Neural cell (in vitro differentiated cells): ENCODE data around the gene GTPBP2. TPM values are rescaled to one million over a fixed set of nuclear protein-coding genes. Genes with fewer than 3 reads are reported as not detected.
"Not testable (repeated sequence)": the region's sequence is repeated elsewhere in the genome, so short reads cannot be mapped to it uniquely, and the experiment has no call there.

ENCODE experiments used
- H2AFZ ChIP-seq: fragments of 200-600, 300-800 bp; sonication (generic), shearing (Covaris generic); 2 replicates; pipeline ENCODE4 v1.6.0; 2014; ENCODE audit warnings: low read depth, mild to moderate bottlenecking, antibody characterized with exemption, low read length, moderate library complexity
- H3F3A ChIP-seq: fragments of 200-600 bp; shearing (Covaris generic); 2 replicates; pipeline ENCODE4 v1.6.1; 2016; ENCODE audit warnings: mild to moderate bottlenecking, moderate library complexity, mixed read lengths, antibody characterized with exemption, low read length; ENCODE audit not compliant: insufficient read depth, poor library complexity, severe bottlenecking
- H3K27ac ChIP-seq: fragments of 200-600, 300-800 bp; sonication (generic), shearing (Covaris generic); 2 replicates; pipeline ENCODE4 v1.5.1; 2014; ENCODE audit warnings: mild to moderate bottlenecking, low read length, moderate library complexity
- H3K27me3 ChIP-seq: fragments of 300-800, 200-600 bp; sonication (generic), shearing (Covaris generic); 2 replicates; pipeline ENCODE4 v1.6.0; 2014; ENCODE audit warnings: mild to moderate bottlenecking, low read depth, low read length, moderate library complexity; ENCODE audit not compliant: insufficient read depth
- H3K36me3 ChIP-seq: fragments of 300-800, 200-600 bp; sonication (generic), shearing (Covaris generic); 2 replicates; pipeline ENCODE4 v1.5.1; 2014; ENCODE audit warnings: mild to moderate bottlenecking, antibody characterized with exemption, low read length, moderate library complexity; ENCODE audit not compliant: insufficient read depth
- H3K4me2 ChIP-seq: fragments of 300-800, 200-600 bp; sonication (generic), shearing (Covaris generic); 2 replicates; pipeline ENCODE4 v1.6.0; 2014; ENCODE audit warnings: mild to moderate bottlenecking, low read length
- H3K4me3 ChIP-seq: fragments of 300-800, 200-600 bp; sonication (generic), shearing (Covaris generic); 2 replicates; pipeline ENCODE4 v1.5.1; 2014; ENCODE audit warnings: mild to moderate bottlenecking, low read length, moderate library complexity
- H3K79me2 ChIP-seq: fragments of 200-600 bp; shearing (Covaris generic); replicated peaks from 2 replicates; pipeline ENCODE4 v1.6.0; 2014; ENCODE audit warnings: mild to moderate bottlenecking, low read length, moderate library complexity; ENCODE audit not compliant: insufficient read depth
- H3K9ac ChIP-seq: fragments of 300-800, 200-600 bp; sonication (generic), shearing (Covaris generic); 2 replicates; pipeline ENCODE4 v1.6.1; 2016; ENCODE audit warnings: mild to moderate bottlenecking, low read length, mixed read lengths
- H3K9me2 ChIP-seq: fragments of 200-600 bp; shearing (Covaris generic); 2 replicates; pipeline ENCODE4 v1.6.1; 2016; ENCODE audit warnings: mild to moderate bottlenecking, low read length, mixed read lengths; ENCODE audit not compliant: insufficient read depth
- H3K9me3 ChIP-seq: fragments of 200-600, 300-800 bp; sonication (generic), shearing (Covaris generic); 2 replicates; pipeline ENCODE4 v1.6.1; 2016; ENCODE audit warnings: mild to moderate bottlenecking, mixed run types, low read length, moderate library complexity, mixed read lengths
- H4K20me1 ChIP-seq: fragments of 200-600 bp; shearing (Covaris generic); 2 replicates; pipeline ENCODE4 v1.6.1; 2016; ENCODE audit warnings: mild to moderate bottlenecking, mixed run types; ENCODE audit not compliant: insufficient read depth
- CTCF ChIP-seq: fragments of 450-650 bp; IDR thresholded peaks from 2 replicates; pipeline ENCODE4 v1.5.1; 2014; ENCODE audit warnings: antibody characterized with exemption, mild to moderate bottlenecking, moderate library complexity; ENCODE audit not compliant: poor library complexity, severe bottlenecking
- EP300 ChIP-seq: fragments of 450-650 bp; conservative IDR thresholded peaks from 2 replicates; pipeline ENCODE4 v1.6.1; 2014; ENCODE audit warnings: antibody characterized with exemption, mild to moderate bottlenecking, moderate library complexity; ENCODE audit not compliant: poor library complexity, severe bottlenecking
- EZH2 ChIP-seq: fragments of 200-600, 300-800 bp; shearing (Covaris generic), sonication (generic); IDR thresholded peaks from 2 replicates; pipeline ENCODE4 v1.6.1; 2014; ENCODE audit warnings: antibody characterized with exemption, low read length, borderline replicate concordance, mild to moderate bottlenecking; ENCODE audit not compliant: insufficient read depth, poor library complexity, severe bottlenecking
- MXI1 ChIP-seq: fragments of 450-650 bp; conservative IDR thresholded peaks from 2 replicates; pipeline ENCODE4 v1.6.1; 2014; ENCODE audit warnings: antibody characterized with exemption, mild to moderate bottlenecking; ENCODE audit not compliant: poor library complexity, severe bottlenecking
- POLR2AphosphoS5 ChIP-seq: IDR thresholded peaks from 2 replicates; pipeline ENCODE4 v1.6.1; 2012
- RAD21 ChIP-seq: fragments of 450-650 bp; conservative IDR thresholded peaks from 2 replicates; pipeline ENCODE4 v1.6.1; 2014; ENCODE audit warnings: antibody characterized with exemption, mild to moderate bottlenecking, moderate library complexity
- REST ChIP-seq: IDR thresholded peaks from 2 replicates; pipeline ENCODE4 v1.6.1; 2012; ENCODE audit warnings: borderline replicate concordance
- SMC3 ChIP-seq: fragments of 450-650 bp; conservative IDR thresholded peaks from 2 replicates; pipeline ENCODE4 v1.6.1; 2014; ENCODE audit warnings: antibody characterized with exemption, mild to moderate bottlenecking, moderate library complexity; ENCODE audit not compliant: poor library complexity
- TAF1 ChIP-seq: IDR thresholded peaks from 2 replicates; pipeline ENCODE4 v1.6.1; 2012; ENCODE audit warnings: low read depth
- polyA plus RNA-seq: library from polyadenylated mRNA; depleted of rRNA; stranded (reverse); fragments of >200 nt; gene quantifications from 2 replicates; pipeline ENCODE4 v1.2.3, GENCODE V29; 2014

The GTPBP2 gene
- polyA plus RNA-seq, 1 donor from 2014 or later = 103 TPM

- H4K20me1 ChIP-seq = no peaks in the 10 kb centered on the region
- no peaks in the 10 kb centered on the region for H3K9me3 ChIP-seq
- no peak overlapping the region for H3K9ac ChIP-seq
- H3K4me3 ChIP-seq = no peak overlapping the region
- H3K79me2 ChIP-seq = no peaks in the 10 kb centered on the region
- no peaks in the 10 kb centered on the region for H3K27me3 ChIP-seq
- no peak overlapping the region for H3K4me2 ChIP-seq
- no peak overlapping the region for H3K27ac ChIP-seq
- no peaks in the 10 kb centered on the region for H3K9me2 ChIP-seq
- H3F3A ChIP-seq = no peaks in the 10 kb centered on the region
- TF ChIP-seq SMC3 (no peak), CTCF (no peak), MXI1 (no peak), REST (no peak), TAF1 (no peak), EP300 (no peak)
- H2AFZ ChIP-seq = no peak overlapping the region
- no peaks in the 10 kb centered on the region for H3K36me3 ChIP-seq
Measured at GRCh38 chr6:43593938-43594337, 35.1 kb downstream of the GTPBP2 start.

- H3K4me2 ChIP-seq, H3K9ac ChIP-seq, H3K27ac ChIP-seq, H2AFZ ChIP-seq, H3K27me3 ChIP-seq, H3K4me3 ChIP-seq, H3K9me2 ChIP-seq, H3K79me2 ChIP-seq, H3K36me3 ChIP-seq, H4K20me1 ChIP-seq, H3F3A ChIP-seq, H3K9me3 ChIP-seq: not testable (repeated sequence)
Measured at GRCh38 chr6:43589564-43589963, 39.5 kb downstream of the GTPBP2 start.

GRCh38 chr6:43588194-43588593 is 40.9 kb downstream of the GTPBP2 start:
- no peaks in the 10 kb centered on the region for H3K27me3 ChIP-seq
- H3K9ac ChIP-seq = no peak overlapping the region
- H3K79me2 ChIP-seq = no peaks in the 10 kb centered on the region
- no peaks in the 10 kb centered on the region for H3K9me2 ChIP-seq
- no peaks in the 10 kb centered on the region for H3F3A ChIP-seq
- no peaks in the 10 kb centered on the region for H4K20me1 ChIP-seq
- no peaks in the 10 kb centered on the region for H3K36me3 ChIP-seq
- H3K4me2 ChIP-seq = no peak overlapping the region
- TF ChIP-seq CTCF (no peak), MXI1 (no peak), EZH2 (no peak), SMC3 (no peak), EP300 (no peak), POLR2AphosphoS5 (no peak), REST (no peak), RAD21 (no peak), TAF1 (no peak)
- H3K9me3 ChIP-seq = no peaks in the 10 kb centered on the region
- H2AFZ ChIP-seq = no peak overlapping the region
- H3K4me3 ChIP-seq = no peak overlapping the region
- H3K27ac ChIP-seq = no peak overlapping the region
